ENCODE data around the gene AGAP5. TPM values are rescaled to one million over a fixed set of nuclear protein-coding genes. Genes with fewer than 3 reads are reported as not detected.

The AGAP5 gene
- total and polyA plus RNA-seq, 2 donors (not counting 1 experiment from before 2014, with no cell fraction given) = 11.5 to 12.9 TPM

GRCh38 chr10:73649876-73650536 is 47.9 kb downstream of the AGAP5 start:
- ChIA-PET CTCF (interaction anchor here (0.5 kb wide), 1 partner anchor 21 kb away, joined by 4 read pairs; no protein-coding TSS in a partner anchor), POLR2A (no interaction called here)
- Mint-ChIP-seq H3K27ac (no peak overlapping the region), H3K4me3 (peak overlapping the region; percentile 31), H3K4me1 (peaks cover 24% of the 10 kb centered on the region), H3K27me3 (no peaks in the 10 kb centered on the region), H3K9me3 (ENCODE audit: insufficient read depth) (no peaks in the 10 kb centered on the region)
- Histone ChIP-seq H2AFZ (ENCODE audit: insufficient read depth, low read depth, low read length, poor library complexity, severe bottlenecking) (no peak overlapping the region), H3K27ac (ENCODE audit: low read length in 2 of 2) (no peak overlapping the region), H3K9me3 (ENCODE audit: control extremely low read depth in 1 of 3, control insufficient read depth in 2 of 3, insufficient read depth in 1 of 3, low read length in 2 of 3) (no peaks in the 10 kb centered on the region), H3K27me3 (replicated peaks in 1 of 4; ENCODE audit: control extremely low read depth in 1 of 4, control insufficient read depth in 3 of 4, insufficient read depth in 4 of 4, low read length in 3 of 4) (peaks cover 0 to 10% (median 0%) of the 10 kb centered on the region in 4 experiments), H3K4me3 (ENCODE audit: control extremely low read depth in 1 of 5, extremely low read depth in 1 of 5, insufficient read depth in 1 of 5, low read depth in 2 of 5, low read length in 4 of 5) (no peak overlapping the region), H3K36me3 (replicated peaks in 1 of 2; ENCODE audit: control extremely low read depth in 1 of 2, control insufficient read depth in 1 of 2, extremely low read depth in 1 of 2, insufficient read depth in 2 of 2, low read length in 1 of 2) (no peaks in the 10 kb centered on the region), H3K9ac (ENCODE audit: low read length) (no peak overlapping the region), H3K4me2 (replicated peaks; ENCODE audit: low read depth, low read length, poor library complexity, severe bottlenecking) (no peak overlapping the region), H3K79me2 (ENCODE audit: control insufficient read depth, insufficient read depth, low read length) (no peaks in the 10 kb centered on the region), H4K20me1 (ENCODE audit: control insufficient read depth, insufficient read depth, low read length, poor library complexity, severe bottlenecking) (no peaks in the 10 kb centered on the region), H3K4me1 (ENCODE audit: control insufficient read depth in 2 of 2, insufficient read depth in 2 of 2, low read length in 2 of 2) (peaks cover 6 to 15% of the 10 kb centered on the region in 2 donors)
- TF ChIP-seq EZH2 (IDR thresholded peaks at IDR 0.05; ENCODE audit: borderline replicate concordance, insufficient read depth, low read depth, low read length, poor library complexity, severe bottlenecking) (no peak), CTCF (IDR thresholded peaks at IDR 0.05) (no peak)
- no peak for DNase-seq
- intact Hi-C loops (cut with micrococcal nuclease) = no loop called here
- no CpG with 5 or more reads among the region's 6 CpGs for WGBS (ENCODE audit: insufficient coverage)
- ATAC-seq (ENCODE audit: low read depth) = no peak

Measured in B cell (primary cell).